SK-MEL-5 (cell line): ENCODE data around the gene BLID. TPM values are rescaled to one million over a fixed set of nuclear protein-coding genes. Genes with fewer than 3 reads are reported as not detected.

Source experiments
- DNase-seq: peaks from one replicate; pipeline ENCODE4 v3.0.0-alpha.2; 2016; ENCODE audit warnings: low read depth, low spot score
- in situ Hi-C: cut with HindIII; loops from 2 replicates; pipeline ENCODE4 v1.10.0; 2016; ENCODE audit warnings: low sequenced_read_pairs, high pct_unique_total_duplicates, low pct_unique_long_range_greater_than_20kb
- small RNA-seq, 2 experiments: library from RNA; depleted of rRNA; stranded (forward); fragments of <200 nt; gene quantifications; one replicate each; pipeline ENCODE3, GENCODE V24; 2014
- total RNA-seq: library from RNA; depleted of rRNA; stranded (reverse); fragments of >200 nt; shearing (Covaris generic); gene quantifications from 2 replicates; pipeline ENCODE4 v1.2.3, GENCODE V29; 2014

BLID gene
- total RNA-seq, 1 experiment from 2014 or later = 0.26 TPM

GRCh38 chr11:122068141-122068540 is 47.9 kb downstream of the BLID start:
- no peak for DNase-seq

More at GRCh38 chr11:122068141-122068540, 47.9 kb downstream of the BLID start:
- in situ Hi-C loops = no loop called here

Small RNAs within 50 kb of the gene (small RNA-seq; reads per million reads assigned to genes)
- gene MIR100 (5.1 to 508 reads per million in 2 experiments), gene MIR125B1 (0.15 to 29.3 reads per million in 2 experiments), gene MIRLET7A2 (0.46 to 7.9 reads per million in 2 experiments)
